HepG2 (cell line): ENCODE results near the gene BBOX1. TPM values are rescaled to one million over a fixed set of nuclear protein-coding genes. Genes with fewer than 3 reads are reported as not detected.

Experiments used
- ATAC-seq: fragments of 200-7000 bp; cut with Tn5 transposase; 3 replicates; pipeline ENCODE4 v1.9.1; 2020; ENCODE audit warnings: mild to moderate bottlenecking, moderate library complexity
- BruUV-seq: library from RNA; stranded (reverse); fragments of 400-500 nt; replicated peaks from 2 replicates; lab custom pipeline; 2021; lab: Mats Ljungman, UMichigan
- CTCF ChIA-PET: fragments of 300-600 bp; formaldehyde crosslinking; extraction: SDS; loops from one replicate; lab custom pipeline; 2021; ENCODE audit warnings: low total read pairs, inconsistent platforms, low intra/inter-chr PET ratio; lab: Yijun Ruan, JAX
- POLR2A ChIA-PET: fragments of 350-600 bp; sonication (Branson Sonifier 250); formaldehyde crosslinking; loops from one replicate; lab custom pipeline; 2020; ENCODE audit warnings: antibody characterized with exemption, inconsistent platforms; lab: Yijun Ruan, JAX
- DNase-seq: peaks from one replicate; pipeline ENCODE4 v3.0.0-alpha.2; 2015; ENCODE audit warnings: low spot score
- FAIRE-seq: peaks from 3 replicates; lab custom pipeline; 2011; peaks lifted over from hg19 to GRCh38; lab: Jason Lieb, UNC
- H2AFZ ChIP-seq: one replicate; pipeline ENCODE4 v1.6.1; 2011; ENCODE audit warnings: low read length, inconsistent platforms
- H3K27ac ChIP-seq: fragments of 300-600 bp; 3 replicates; pipeline ENCODE4 v1.8.0; 2011; ENCODE audit warnings: mixed run types, mild to moderate bottlenecking, mixed read lengths, low read length, inconsistent platforms; ENCODE audit not compliant: insufficient read depth; ENCODE audit errors: extremely low read length
- H3K27me3 ChIP-seq, 2 experiments: fragments of 200-600 bp in 1 of 2; 2 replicates in 1 of 2; 3 replicates in 1 of 2; pipeline versions ENCODE4 v1.6.0 to v1.8.0; 2011; ENCODE audit warnings: low read length in 2 of 2, mild to moderate bottlenecking in 2 of 2, moderate library complexity in 2 of 2, inconsistent platforms in 1 of 2; ENCODE audit not compliant: insufficient read depth in 2 of 2, control insufficient read depth in 1 of 2
- H3K36me3 ChIP-seq, 2 experiments: fragments of 200-600 bp in 1 of 2; replicated peaks in 1 of 2; 2 replicates in 1 of 2; 3 replicates in 1 of 2; pipeline versions ENCODE4 v1.5.1 to v1.8.0; 2011; ENCODE audit warnings: low read length in 2 of 2, inconsistent platforms in 1 of 2; ENCODE audit not compliant: insufficient read depth in 2 of 2, control insufficient read depth in 1 of 2
- H3K4me1 ChIP-seq: 2 replicates; pipeline ENCODE4 v1.5.1; 2012; ENCODE audit warnings: low read length, inconsistent platforms; ENCODE audit not compliant: insufficient read depth
- H3K4me2 ChIP-seq: 2 replicates; pipeline ENCODE4 v1.6.0; 2011; ENCODE audit warnings: low read depth, low read length, inconsistent platforms
- H3K4me3 ChIP-seq, 3 experiments: fragments of 200-600 bp in 1 of 3; sonication (generic), shearing (Covaris generic) in 1 of 3; replicated peaks in 1 of 3; 2 replicates each; pipeline ENCODE4 v1.5.1; 2011 to 2016; ENCODE audit warnings: low read length in 3 of 3, inconsistent platforms in 2 of 3, low read depth in 2 of 3, mild to moderate bottlenecking in 2 of 3, control low read depth in 1 of 3, mixed read lengths in 1 of 3; ENCODE audit not compliant: insufficient read depth in 1 of 3
- H3K79me2 ChIP-seq: one replicate; pipeline ENCODE4 v1.6.1; 2011; ENCODE audit warnings: low read length, inconsistent platforms; ENCODE audit not compliant: insufficient read depth
- H3K9ac ChIP-seq: 2 replicates; pipeline ENCODE4 v1.6.0; 2011; ENCODE audit warnings: mild to moderate bottlenecking, low read depth, low read length, inconsistent platforms; ENCODE audit not compliant: insufficient read depth
- H3K9me3 ChIP-seq: 2 replicates; pipeline ENCODE4 v1.5.1; 2012; ENCODE audit warnings: mild to moderate bottlenecking, low read length
- H4K20me1 ChIP-seq: 2 replicates; pipeline ENCODE4 v1.6.0; 2011; ENCODE audit warnings: inconsistent platforms, mild to moderate bottlenecking, low read length, moderate library complexity; ENCODE audit not compliant: insufficient read depth
- ATF1 ChIP-seq: IDR thresholded peaks from 2 replicates; pipeline ENCODE4 v1.6.1; 2016; ENCODE audit warnings: mild to moderate bottlenecking, control low read depth
- ATF7-NPFF ChIP-seq: sonication (generic); formaldehyde crosslinking; IDR thresholded peaks from 2 replicates; pipeline ENCODE4 v1.8.1; 2023; ENCODE audit warnings: mild to moderate bottlenecking, low read depth, missing genetic modification reagents, moderate library complexity
- CHD2 ChIP-seq: IDR thresholded peaks from 2 replicates; pipeline ENCODE4 v1.6.1; 2011; ENCODE audit warnings: low read depth, low read length, improper control_type of control experiment
- EED ChIP-seq: sonication (generic); formaldehyde crosslinking; IDR thresholded peaks from 2 replicates; pipeline ENCODE4 v1.5.0; 2020; ENCODE audit warnings: mild to moderate bottlenecking, missing genetic modification reagents
- EZH2 ChIP-seq: conservative IDR thresholded peaks from 2 replicates; pipeline ENCODE4 v1.6.1; 2012; ENCODE audit warnings: mild to moderate bottlenecking, low read depth, low read length, moderate library complexity
- MED8 ChIP-seq: sonication (generic); formaldehyde crosslinking; IDR thresholded peaks from 2 replicates; pipeline ENCODE4 v1.8.1; 2023; ENCODE audit warnings: mild to moderate bottlenecking, missing genetic modification reagents; ENCODE audit not compliant: insufficient replicate concordance
- REL ChIP-seq: sonication (generic); formaldehyde crosslinking; conservative IDR thresholded peaks from 2 replicates; pipeline ENCODE4 v1.8.0; 2022; ENCODE audit warnings: mild to moderate bottlenecking, missing genetic modification reagents, moderate library complexity
- ZNF224 ChIP-seq: sonication (generic); formaldehyde crosslinking; IDR thresholded peaks from 2 replicates; pipeline ENCODE4 v1.5.0; 2020; ENCODE audit warnings: mild to moderate bottlenecking, missing genetic modification reagents
- ZNF614 ChIP-seq: IDR thresholded peaks from 2 replicates; pipeline ENCODE4 v1.6.1; 2018; ENCODE audit warnings: missing biosample characterization, missing genetic modification reagents, inconsistent platforms, borderline replicate concordance
- WGBS: methylation state at CpG from one replicate; pipeline ENCODE4 v1.1.6; 2017; ENCODE audit warnings: low lambda C conversion rate; 5-methylcytosine and 5-hydroxymethylcytosine counted together
- in situ Hi-C: cut with HindIII; loops from 2 replicates; pipeline ENCODE4 v1.10.0; 2017; ENCODE audit warnings: low pct_unique_long_range_greater_than_20kb; ENCODE audit not compliant: extremely low pct_ligation_motif_present
- intact Hi-C: fragments of 100-400 bp; cut with micrococcal nuclease; formaldehyde crosslinking; loops from one replicate; pipeline ENCODE4 v1.10.0; 2022; ENCODE audit not compliant: unreplicated experiment
- polyA plus RNA-seq, 8 experiments: library from polyadenylated mRNA; depleted of rRNA in 3 of 8; stranded (reverse) in 7 of 8; unstranded in 1 of 8; fragments of >200 nt; fragmentation: Illumina TruSeq in 4 of 8; extraction: Trizol in 4 of 8; gene quantifications; 2 replicates each; pipeline versions ENCODE4 v1.2.1 to v1.2.3, GENCODE V29; 2011 to 2016; ENCODE audit warnings: low read depth in 4 of 8, missing spikeins in 1 of 8, mixed read lengths in 1 of 8; ENCODE audit not compliant: insufficient read depth in 1 of 8
- total RNA-seq, 5 experiments: library from RNA; depleted of rRNA; stranded (reverse); fragments of >200 nt; fragmentation: Illumina TruSeq; extraction: Trizol; gene quantifications; 2 replicates each; pipeline ENCODE4 v1.2.3, GENCODE V29; 2016; ENCODE audit warnings: low read depth in 1 of 5
- TF ChIP-seq, protein P1 (sequence below): sonication (generic); formaldehyde crosslinking; conservative IDR thresholded peaks from 2 replicates; pipeline ENCODE4 v1.4.0; 2020; ENCODE audit warnings: mild to moderate bottlenecking, missing genetic modification reagents, moderate library complexity
- TF ChIP-seq, protein P2 (sequence below): sonication (generic); formaldehyde crosslinking; conservative IDR thresholded peaks from 2 replicates; pipeline ENCODE4 v1.4.0; 2020; ENCODE audit warnings: missing genetic modification reagents

The BBOX1 gene
- total and polyA plus RNA-seq, 2 of the 13 experiments (the other 11 are each of a cell fraction or from before 2014, with no cell fraction given), result not detected

DNA sequence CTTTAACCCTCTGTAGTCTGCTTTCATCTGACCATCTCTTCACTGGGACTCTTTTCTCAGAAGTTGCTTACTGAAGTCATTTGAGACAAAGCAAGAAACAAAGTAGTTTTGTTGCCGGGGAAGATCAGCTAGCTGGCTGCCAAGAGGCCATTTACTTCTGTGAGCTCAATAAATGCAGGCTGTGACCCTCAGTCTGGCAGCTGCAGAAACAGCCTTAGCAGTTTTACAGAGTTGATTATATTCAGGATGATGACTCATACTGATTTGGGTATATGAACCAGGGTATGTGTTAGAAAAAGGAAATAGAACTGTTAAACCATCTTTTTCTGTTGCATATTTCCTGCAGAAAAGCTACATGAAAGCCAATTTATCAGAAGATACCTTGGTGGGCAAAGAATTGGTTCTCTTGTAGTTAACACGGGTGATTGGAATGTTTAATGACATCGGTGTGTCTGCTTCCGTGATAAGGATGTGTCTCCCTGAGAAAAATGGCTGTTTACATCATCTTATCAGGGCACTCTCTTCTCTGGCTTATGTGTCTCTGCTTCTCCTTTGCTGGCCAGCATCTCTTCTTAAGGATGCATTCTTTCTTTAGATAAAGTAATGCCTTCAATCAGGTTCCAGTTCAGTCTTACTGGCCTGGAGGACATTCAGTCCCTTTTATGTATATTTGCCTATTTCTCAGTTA, 28.2 kb upstream of the BBOX1 start:
- no peak for FAIRE-seq
- Histone ChIP-seq H3K9ac (no peak overlapping the region), H3K36me3 (no peaks in the 10 kb centered on the region), H4K20me1 (no peaks in the 10 kb centered on the region), H3K9me3 (no peaks in the 10 kb centered on the region), H3K4me1 (no peaks in the 10 kb centered on the region), H2AFZ (no peak overlapping the region), H3K27me3 (no peaks in the 10 kb centered on the region), H3K79me2 (no peaks in the 10 kb centered on the region), H3K27ac (no peak overlapping the region), H3K4me3 (no peak overlapping the region), H3K4me2 (no peak overlapping the region)
- ChIA-PET POLR2A (no interaction called here), CTCF (no interaction called here)
- WGBS, result 50% methylated on average over 4 of the region's 4 CpGs
- ATAC-seq, result no peak
- DNase-seq, result no peak
- intact Hi-C loops (no loop called here), in situ Hi-C loops (no loop called here)
- BruUV-seq, result no TSS peak
- no peak for TF ChIP-seq ATF7-NPFF (CRISPR knock-in tag)
- TF ChIP-seq CHD2, result no peak
- TF ChIP-seq, protein P1, sequence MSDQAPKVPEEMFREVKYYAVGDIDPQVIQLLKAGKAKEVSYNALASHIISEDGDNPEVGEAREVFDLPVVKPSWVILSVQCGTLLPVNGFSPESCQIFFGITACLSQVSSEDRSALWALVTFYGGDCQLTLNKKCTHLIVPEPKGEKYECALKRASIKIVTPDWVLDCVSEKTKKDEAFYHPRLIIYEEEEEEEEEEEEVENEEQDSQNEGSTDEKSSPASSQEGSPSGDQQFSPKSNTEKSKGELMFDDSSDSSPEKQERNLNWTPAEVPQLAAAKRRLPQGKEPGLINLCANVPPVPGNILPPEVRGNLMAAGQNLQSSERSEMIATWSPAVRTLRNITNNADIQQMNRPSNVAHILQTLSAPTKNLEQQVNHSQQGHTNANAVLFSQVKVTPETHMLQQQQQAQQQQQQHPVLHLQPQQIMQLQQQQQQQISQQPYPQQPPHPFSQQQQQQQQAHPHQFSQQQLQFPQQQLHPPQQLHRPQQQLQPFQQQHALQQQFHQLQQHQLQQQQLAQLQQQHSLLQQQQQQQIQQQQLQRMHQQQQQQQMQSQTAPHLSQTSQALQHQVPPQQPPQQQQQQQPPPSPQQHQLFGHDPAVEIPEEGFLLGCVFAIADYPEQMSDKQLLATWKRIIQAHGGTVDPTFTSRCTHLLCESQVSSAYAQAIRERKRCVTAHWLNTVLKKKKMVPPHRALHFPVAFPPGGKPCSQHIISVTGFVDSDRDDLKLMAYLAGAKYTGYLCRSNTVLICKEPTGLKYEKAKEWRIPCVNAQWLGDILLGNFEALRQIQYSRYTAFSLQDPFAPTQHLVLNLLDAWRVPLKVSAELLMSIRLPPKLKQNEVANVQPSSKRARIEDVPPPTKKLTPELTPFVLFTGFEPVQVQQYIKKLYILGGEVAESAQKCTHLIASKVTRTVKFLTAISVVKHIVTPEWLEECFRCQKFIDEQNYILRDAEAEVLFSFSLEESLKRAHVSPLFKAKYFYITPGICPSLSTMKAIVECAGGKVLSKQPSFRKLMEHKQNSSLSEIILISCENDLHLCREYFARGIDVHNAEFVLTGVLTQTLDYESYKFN, result no peak
- no peak for TF ChIP-seq ZNF224 (CRISPR knock-in tag)
- TF ChIP-seq, protein P2, sequence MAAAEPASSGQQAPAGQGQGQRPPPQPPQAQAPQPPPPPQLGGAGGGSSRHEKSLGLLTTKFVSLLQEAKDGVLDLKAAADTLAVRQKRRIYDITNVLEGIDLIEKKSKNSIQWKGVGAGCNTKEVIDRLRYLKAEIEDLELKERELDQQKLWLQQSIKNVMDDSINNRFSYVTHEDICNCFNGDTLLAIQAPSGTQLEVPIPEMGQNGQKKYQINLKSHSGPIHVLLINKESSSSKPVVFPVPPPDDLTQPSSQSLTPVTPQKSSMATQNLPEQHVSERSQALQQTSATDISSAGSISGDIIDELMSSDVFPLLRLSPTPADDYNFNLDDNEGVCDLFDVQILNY (CRISPR knock-in tag), result no peak
- no peak for TF ChIP-seq EZH2
- no peak for TF ChIP-seq EED (CRISPR knock-in tag)
- TF ChIP-seq MED8 (CRISPR knock-in tag), result no peak
- TF ChIP-seq REL (CRISPR knock-in tag), result no peak
- TF ChIP-seq ZNF614 (CRISPR knock-in tag), result no peak
- TF ChIP-seq ATF1 (CRISPR knock-in tag), result no peak
